SU-DHL-6 (cell line): Measurements from ENCODE around the gene CXCL10.
"Not testable (repeated sequence)": the region's sequence is repeated elsewhere in the genome, so short reads cannot be mapped to it uniquely, and the experiment has no call there.

Source experiments
- CTCF ChIP-seq: fragments of 200-600 bp; sonication (generic); IDR thresholded peaks from one replicate; pipeline ENCODE4 v1.5.1; 2017; ENCODE audit warnings: antibody characterized with exemption, mild to moderate bottlenecking, low read length, moderate library complexity; ENCODE audit not compliant: insufficient read depth, poor library complexity, severe bottlenecking
- EZH2phosphoT487 ChIP-seq: fragments of 200-600 bp; sonication (generic), shearing (Covaris generic); conservative IDR thresholded peaks from 2 replicates; pipeline ENCODE4 v1.6.1; 2018; ENCODE audit warnings: mild to moderate bottlenecking, antibody characterized with exemption, low read length, moderate library complexity, mixed read lengths

GRCh38 chr4:76050560-76051050 lies 27.3 kb upstream of the CXCL10 start:
- not testable (repeated sequence) for TF ChIP-seq CTCF, EZH2phosphoT487
